EH (cell line): Measurements from ENCODE around the gene ABCA4.
"Not testable (repeated sequence)": the region's sequence is repeated elsewhere in the genome, so short reads cannot be mapped to it uniquely, and the experiment has no call there.

Experiments used
- DNase-seq: peaks from one replicate; pipeline ENCODE4 v3.0.0-alpha.2; 2015; ENCODE audit warnings: low read depth

Gene ABCA4

DNA sequence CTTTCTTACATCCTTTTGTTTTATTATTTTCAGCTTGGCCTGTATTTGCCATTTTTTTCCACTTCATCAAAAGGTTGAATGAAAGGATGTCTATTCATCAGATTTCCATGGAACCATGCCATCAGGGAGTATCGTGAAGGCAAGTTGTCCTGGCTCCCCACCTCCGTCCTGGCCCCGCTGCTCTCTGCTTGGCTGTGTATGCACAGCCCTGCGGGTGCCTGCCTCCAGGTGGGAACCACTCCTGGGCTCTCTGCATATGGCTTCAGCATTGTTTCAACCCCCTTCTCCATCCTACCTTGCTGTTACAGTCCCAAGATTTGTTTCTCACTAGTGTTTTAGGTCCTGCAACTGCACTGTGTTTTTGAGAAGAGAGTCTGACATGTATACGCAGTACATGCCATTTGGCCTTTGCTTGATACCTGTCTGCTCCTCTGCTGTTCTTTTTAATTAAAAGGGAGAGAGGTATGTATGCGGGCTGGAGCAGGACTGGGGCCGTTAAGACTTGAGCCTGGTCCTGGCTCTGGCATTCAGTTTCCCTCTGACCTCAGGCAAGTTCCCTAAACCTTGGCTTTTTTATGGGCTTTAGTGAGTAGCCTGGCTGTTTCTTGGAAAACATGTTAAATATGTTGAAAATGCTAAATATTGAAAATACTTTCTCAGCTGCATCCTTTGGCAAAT lies 141.8 kb downstream of the ABCA4 start:
- DNase-seq = no peak

GRCh38 chr1:93977598-93977945 lies 143.4 kb downstream of the ABCA4 start:
- peak; percentile 69 for DNase-seq

DNA sequence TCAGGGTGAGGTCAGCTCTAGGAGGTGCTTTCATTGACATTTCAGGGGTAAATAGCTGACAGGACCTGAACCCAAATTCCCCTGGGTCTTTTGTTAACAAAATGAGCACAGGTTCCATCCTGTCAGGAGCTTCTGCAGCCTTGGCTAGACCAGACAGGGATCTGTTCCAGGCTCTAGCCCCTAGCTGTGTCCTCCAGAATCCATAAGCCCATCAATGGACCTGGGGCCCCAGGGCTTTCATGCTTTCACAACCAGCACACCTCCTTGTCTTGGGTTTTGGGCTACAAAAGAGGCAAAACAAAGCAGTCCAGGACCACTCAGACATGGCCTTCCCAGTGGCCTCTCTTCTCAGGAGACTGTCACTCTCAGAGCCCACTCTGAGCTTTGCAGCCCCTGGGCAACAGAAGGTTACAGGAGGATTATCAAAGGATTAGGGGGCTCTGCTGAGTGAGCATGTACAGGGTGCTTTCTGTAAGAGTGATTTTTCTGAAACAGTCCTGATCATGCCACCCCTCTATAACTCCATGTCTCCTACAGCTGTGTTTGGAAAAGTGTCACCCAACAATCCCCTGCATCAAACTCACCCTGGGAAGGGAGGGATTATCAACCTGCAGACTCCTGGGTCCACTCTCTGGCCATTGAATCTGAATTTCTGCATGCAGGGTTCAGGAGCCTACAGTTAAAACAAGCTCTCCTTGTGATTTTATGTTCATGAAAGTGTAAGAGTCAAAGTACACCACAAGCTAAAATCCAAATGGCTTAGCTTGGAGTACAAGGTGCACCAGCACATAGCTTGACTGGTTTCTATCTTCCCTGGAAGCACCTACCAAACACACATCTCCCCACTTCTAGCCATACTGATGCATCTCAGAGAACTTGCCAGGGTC lies 144.0 kb downstream of the ABCA4 start:
- DNase-seq = no peak

DNA sequence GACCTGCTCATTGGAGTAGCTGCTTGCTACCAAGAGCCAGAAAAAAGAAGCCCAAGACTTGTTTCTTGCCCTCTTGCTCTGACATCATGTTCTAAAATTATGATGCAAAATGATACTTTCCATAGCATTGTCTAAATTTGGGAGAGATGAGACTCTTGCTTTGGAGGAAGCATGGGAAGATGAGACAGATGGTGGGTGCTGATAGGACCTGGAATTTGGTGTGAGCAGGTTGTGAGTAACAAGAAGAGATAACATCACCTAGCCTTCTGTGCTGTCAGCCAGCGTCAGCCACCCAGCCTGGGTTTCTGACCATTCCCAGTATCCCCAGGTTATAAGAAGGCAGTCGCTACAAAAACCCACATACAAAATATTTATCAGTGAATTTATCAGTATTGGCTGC lies 144.7 kb downstream of the ABCA4 start:
- DNase-seq = peak; percentile 35

DNA sequence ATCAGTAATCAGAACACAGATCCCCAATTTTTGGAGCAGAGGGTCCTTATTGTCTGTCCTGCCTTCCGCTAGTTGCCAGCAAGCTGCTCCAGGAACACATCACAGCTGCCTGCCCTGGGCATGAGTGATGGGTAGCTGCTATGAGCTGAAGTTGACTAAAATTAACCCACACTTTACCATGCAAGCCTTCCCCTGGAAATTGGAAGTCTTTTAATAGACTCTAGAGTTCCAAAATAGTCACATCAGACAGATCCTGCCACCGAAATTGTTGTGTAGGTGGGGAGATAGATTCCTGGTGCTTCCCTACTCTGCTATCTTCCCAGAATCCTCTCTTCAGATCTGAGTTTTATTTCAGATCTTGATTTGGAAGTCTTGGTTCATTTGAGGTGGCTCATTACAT lies 148.6 kb downstream of the ABCA4 start:
- no peak for DNase-seq

DNA sequence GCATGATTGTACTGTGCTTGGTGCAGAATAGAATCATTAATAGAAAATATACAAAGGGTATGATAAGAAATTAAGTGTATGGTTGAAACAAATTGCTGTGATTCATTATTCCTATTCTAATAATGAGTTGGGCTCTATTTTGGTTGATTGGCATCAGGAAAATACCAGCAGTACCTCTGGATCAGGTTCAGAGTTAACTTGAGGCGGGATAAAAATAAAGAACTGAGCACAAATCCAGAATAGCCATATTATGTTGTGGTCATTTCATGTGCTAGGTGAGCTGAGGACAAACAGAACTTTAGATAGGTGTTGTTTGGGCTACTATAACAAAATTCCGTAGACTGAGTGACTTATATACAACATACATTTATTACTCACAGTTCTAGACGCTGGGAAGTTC lies 151.1 kb downstream of the ABCA4 start:
- no peak for DNase-seq

GRCh38 chr1:93969371-93969770 lies 151.6 kb downstream of the ABCA4 start:
- DNase-seq = peak; percentile 10

GRCh38 chr1:93967306-93967705 lies 153.6 kb downstream of the ABCA4 start:
- DNase-seq = no peak

DNA sequence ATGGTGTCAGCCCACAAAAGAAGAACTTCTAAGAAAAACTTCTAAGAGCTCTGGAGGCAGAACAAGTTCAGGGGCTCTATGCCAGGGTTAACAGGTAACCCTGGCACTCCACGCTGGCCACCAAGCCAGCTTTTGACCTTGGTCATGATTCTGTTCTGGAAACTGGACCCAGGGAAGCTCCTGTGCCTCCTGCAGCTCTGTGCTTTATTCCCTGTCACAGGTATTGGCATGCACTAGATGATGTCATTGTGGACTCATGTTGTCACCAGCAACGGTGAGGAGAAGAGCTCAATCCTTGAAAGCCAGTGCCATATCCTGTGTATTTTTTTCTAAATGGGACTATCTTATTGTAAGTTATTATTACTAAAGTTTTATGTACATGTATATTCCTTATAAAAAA lies 155.1 kb downstream of the ABCA4 start:
- DNase-seq = no peak

DNA sequence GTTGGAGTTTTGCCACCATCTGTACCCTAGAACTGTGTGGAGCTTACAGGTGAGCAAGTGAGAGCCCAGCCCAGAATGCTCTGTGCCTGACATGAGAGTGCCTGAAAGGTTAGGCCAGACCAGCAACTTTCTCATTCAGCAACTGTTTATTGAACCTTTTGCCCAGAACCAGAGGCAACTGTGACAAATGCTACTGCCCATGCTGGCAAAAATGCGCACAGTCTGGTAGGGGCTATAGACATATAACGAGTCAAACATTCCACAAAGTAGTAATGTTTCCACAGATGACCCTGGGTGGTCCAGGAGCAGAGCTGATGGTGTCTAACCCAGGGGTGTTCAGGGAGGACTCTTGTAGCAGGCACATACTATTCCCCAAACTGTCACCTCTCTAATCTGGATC lies 155.7 kb downstream of the ABCA4 start:
- no peak for DNase-seq

DNA sequence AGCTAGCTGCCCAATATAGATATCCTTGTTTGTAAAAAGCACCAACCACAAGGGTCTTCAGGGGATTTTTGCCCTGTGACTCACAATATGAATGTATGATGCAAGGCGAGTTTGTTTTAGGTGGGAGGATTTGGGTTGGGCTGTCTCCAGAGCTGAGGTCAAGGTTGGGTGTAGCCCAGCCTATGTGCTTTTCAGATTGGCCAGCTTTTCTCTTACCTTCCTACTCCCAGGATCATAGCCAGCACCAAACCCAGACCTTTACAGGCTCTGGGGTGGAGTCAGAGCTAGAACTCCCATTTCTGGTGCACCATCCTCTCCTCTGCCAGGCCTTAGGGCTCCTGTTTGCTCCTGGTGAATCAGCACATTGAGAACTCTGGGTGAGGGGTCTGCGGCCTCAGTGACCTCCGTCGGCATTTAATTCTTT lies 156.2 kb downstream of the ABCA4 start:
- DNase-seq = peak; percentile 10

GRCh38 chr1:93964096-93964776 lies 156.7 kb downstream of the ABCA4 start:
- DNase-seq = no peak

DNA sequence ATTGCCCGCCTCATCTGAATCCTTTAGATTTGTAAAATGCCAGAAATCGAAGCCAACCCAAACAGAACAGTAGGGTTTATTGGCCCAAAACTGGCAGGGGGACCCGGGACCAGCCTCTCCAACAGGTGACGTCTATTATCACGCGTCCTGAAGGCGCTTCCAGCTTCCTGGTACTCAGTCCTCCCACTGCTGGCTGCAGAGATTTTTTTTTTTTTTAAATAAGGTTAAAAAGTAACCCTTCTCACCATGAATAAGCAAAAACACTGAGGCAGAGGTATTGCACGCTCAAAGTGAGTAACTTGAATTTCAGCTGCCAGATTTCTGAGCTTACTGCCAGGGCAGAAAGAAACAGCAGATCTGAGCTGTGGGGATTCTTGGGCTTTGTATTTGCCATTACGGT lies 157.4 kb downstream of the ABCA4 start:
- DNase-seq = no peak

- DNase-seq = no peak
Observed at GRCh38 chr1:93961906-93962305, 159.0 kb downstream of the ABCA4 start.

- no peak for DNase-seq
Observed at GRCh38 chr1:93961443-93961842, 159.5 kb downstream of the ABCA4 start.

- DNase-seq = peak; percentile 22
Observed at GRCh38 chr1:93960641-93961147, 160.3 kb downstream of the ABCA4 start.

DNA sequence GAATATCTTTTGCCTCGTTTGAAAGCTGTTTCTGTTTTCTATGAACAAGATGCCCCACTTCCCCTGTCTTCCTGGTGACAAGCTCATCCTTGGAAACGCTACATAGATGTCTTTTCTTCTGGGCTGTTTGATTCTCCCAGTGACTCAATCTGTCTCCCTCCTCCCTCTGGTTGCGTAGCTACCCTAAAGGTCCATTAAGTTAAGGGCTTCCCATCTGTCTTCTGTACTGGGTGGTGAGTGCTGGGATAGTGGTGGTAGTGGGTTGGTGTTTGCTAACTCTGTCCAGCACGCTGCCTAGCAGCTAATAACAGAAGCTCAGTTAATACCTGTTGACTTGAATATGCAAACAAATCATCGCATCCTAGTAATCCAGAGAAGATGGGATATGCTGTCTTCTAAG lies 161.5 kb downstream of the ABCA4 start:
- DNase-seq = no peak

GRCh38 chr1:93958726-93959100 lies 162.2 kb downstream of the ABCA4 start:
- DNase-seq = no peak

DNA sequence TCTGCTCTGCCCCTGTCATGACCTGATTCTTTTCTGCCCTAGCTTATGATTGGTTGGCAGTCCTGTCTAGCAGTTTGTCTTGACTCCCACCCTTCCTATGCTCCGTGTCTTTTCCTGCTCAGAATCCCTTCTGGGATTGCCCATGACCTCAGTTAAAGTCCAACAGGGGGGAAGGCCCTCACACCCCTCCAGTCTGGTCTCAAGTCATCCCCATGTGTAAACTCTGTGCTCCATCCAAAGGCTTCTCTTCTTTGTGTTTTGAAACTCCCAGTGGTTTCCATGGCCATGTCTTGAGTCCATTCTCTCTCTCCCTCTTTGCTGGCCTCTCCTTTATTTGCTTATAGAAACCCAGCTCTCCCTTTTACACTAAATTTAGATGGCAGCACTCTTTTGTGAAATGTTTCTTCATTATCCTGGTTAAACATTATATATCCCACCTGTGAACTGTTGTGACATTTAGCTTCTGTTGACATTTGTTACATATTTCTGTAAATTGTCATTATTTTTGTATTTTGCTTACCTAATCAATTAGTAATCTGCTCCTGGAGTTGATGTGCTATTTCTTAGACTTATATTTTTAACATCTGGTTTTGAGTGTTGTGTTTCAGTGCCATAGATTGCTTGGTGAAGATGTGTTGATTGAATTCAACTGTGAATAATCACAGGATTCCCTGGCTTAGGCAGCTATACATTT lies 162.8 kb downstream of the ABCA4 start:
- no peak for DNase-seq

GRCh38 chr1:93955765-93956164 lies 165.2 kb downstream of the ABCA4 start:
- DNase-seq = no peak

DNA sequence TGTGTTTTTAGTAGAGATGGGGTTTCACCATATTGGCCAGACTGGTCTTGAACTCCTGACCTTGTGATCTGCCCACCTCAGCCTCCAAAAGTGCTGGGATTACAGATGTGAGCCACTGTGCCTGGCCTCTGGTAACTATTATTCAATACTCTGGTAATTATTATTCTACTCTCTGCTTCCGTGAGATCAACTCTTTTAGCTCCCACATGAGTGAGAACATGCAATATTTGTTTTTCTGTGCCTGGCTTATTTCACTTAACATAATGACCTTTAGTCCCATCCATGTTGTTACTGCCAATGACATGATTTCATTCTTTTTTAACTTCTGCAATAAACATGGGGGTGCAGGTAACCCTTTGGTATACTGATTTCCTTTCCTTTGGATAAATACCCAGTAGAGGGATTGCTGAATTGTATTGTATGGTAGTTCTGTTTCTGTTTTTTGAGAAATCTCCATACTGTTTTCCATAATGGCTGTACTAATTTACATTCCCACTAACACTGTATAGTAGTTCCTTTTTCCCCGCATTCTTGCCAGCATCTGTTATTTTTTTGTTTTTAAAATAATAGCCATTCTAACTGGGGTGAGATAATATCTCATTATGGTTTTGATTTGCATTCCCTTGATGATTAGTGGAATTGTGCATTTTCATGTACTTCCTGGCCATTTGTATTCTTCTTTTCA lies 173.8 kb downstream of the ABCA4 start:
- not testable (repeated sequence) for DNase-seq
